H9 (cell line): Measurements from ENCODE around the gene MARCHF7. TPM values are rescaled to one million over a fixed set of nuclear protein-coding genes. Genes with fewer than 3 reads are reported as not detected.

Source experiments
- DNase-seq: peaks from one replicate; pipeline ENCODE4 v3.0.0-alpha.2; 2017
- H2AFZ ChIP-seq: one replicate; pipeline ENCODE4 v1.6.1; 2013; ENCODE audit warnings: mild to moderate bottlenecking, low read length, control low read depth, moderate library complexity
- H2AK5ac ChIP-seq: 2 replicates; pipeline ENCODE4 v1.6.1; 2013; ENCODE audit warnings: low read length, control low read depth, mixed read lengths; ENCODE audit not compliant: insufficient read length
- H2BK120ac ChIP-seq: one replicate; pipeline ENCODE4 v1.6.1; 2013; ENCODE audit warnings: low read depth, mild to moderate bottlenecking, low read length, control low read depth, inconsistent platforms; ENCODE audit not compliant: poor library complexity, severe bottlenecking
- H2BK12ac ChIP-seq: 2 replicates; pipeline ENCODE4 v1.6.1; 2013; ENCODE audit warnings: low read length, control low read depth, mixed read lengths, low read depth; ENCODE audit not compliant: insufficient read length
- H2BK15ac ChIP-seq: 2 replicates; pipeline ENCODE4 v1.6.1; 2013; ENCODE audit warnings: low read depth, low read length, control low read depth
- H2BK20ac ChIP-seq: one replicate; pipeline ENCODE4 v1.6.1; 2013; ENCODE audit warnings: low read depth, mild to moderate bottlenecking, low read length, control low read depth, inconsistent platforms; ENCODE audit not compliant: poor library complexity, severe bottlenecking
- H2BK5ac ChIP-seq: 2 replicates; pipeline ENCODE4 v1.6.1; 2013; ENCODE audit warnings: low read length, control low read depth, mixed read lengths; ENCODE audit not compliant: insufficient read length
- H3K14ac ChIP-seq: 2 replicates; pipeline ENCODE4 v1.6.1; 2013; ENCODE audit warnings: low read length, control low read depth; ENCODE audit not compliant: insufficient read depth
- H3K18ac ChIP-seq: 2 replicates; pipeline ENCODE4 v1.6.1; 2013; ENCODE audit warnings: low read depth, mild to moderate bottlenecking, mixed read lengths, low read length, control low read depth; ENCODE audit not compliant: insufficient read length
- H3K23ac ChIP-seq: 2 replicates; pipeline ENCODE4 v1.6.1; 2013; ENCODE audit warnings: low read length, control low read depth, mixed read lengths, low read depth; ENCODE audit not compliant: insufficient read length
- H3K23me2 ChIP-seq: 2 replicates; pipeline ENCODE4 v1.6.1; 2013; ENCODE audit warnings: low read depth, mild to moderate bottlenecking, mixed read lengths, low read length, control low read depth; ENCODE audit not compliant: insufficient read length, poor library complexity, severe bottlenecking
- H3K27ac ChIP-seq: 2 replicates; pipeline ENCODE4 v1.5.1; 2013; ENCODE audit warnings: low read length, control low read depth, mixed read lengths, low read depth; ENCODE audit not compliant: insufficient read length
- H3K27me3 ChIP-seq: 2 replicates; pipeline ENCODE4 v1.6.1; 2013; ENCODE audit warnings: low read length, control low read depth, inconsistent platforms; ENCODE audit not compliant: insufficient read depth
- H3K4ac ChIP-seq: 2 replicates; pipeline ENCODE4 v1.6.1; 2013; ENCODE audit warnings: low read depth, mild to moderate bottlenecking, control low read depth, inconsistent platforms, low read length, moderate library complexity
- H3K4me1 ChIP-seq: 2 replicates; pipeline ENCODE4 v1.6.1; 2013; ENCODE audit warnings: low read length, control low read depth, inconsistent platforms; ENCODE audit not compliant: insufficient read depth
- H3K4me2 ChIP-seq: 2 replicates; pipeline ENCODE4 v1.6.1; 2013; ENCODE audit warnings: low read length, control low read depth, mixed read lengths; ENCODE audit not compliant: insufficient read length, insufficient read depth
- H3K56ac ChIP-seq: 2 replicates; pipeline ENCODE4 v1.6.1; 2013; ENCODE audit warnings: low read depth, mild to moderate bottlenecking, mixed read lengths, low read length, control low read depth; ENCODE audit not compliant: insufficient read length
- H3K79me1 ChIP-seq: 2 replicates; pipeline ENCODE4 v1.6.1; 2013; ENCODE audit warnings: low read depth, mild to moderate bottlenecking, moderate library complexity, low read length, control low read depth, inconsistent platforms; ENCODE audit not compliant: insufficient read depth, poor library complexity, severe bottlenecking
- H3K79me2 ChIP-seq: 2 replicates; pipeline ENCODE4 v1.6.1; 2013; ENCODE audit warnings: low read length, control low read depth, inconsistent platforms; ENCODE audit not compliant: insufficient read depth
- H3K9ac ChIP-seq: 2 replicates; pipeline ENCODE4 v1.6.1; 2013; ENCODE audit warnings: low read length, control low read depth, mixed read lengths; ENCODE audit not compliant: insufficient read length; ENCODE audit errors: extremely low read depth
- H3K9me3 ChIP-seq: one replicate; pipeline ENCODE4 v1.6.1; 2013; ENCODE audit warnings: low read depth, low read length, inconsistent platforms; ENCODE audit not compliant: control insufficient read depth
- H3T11ph ChIP-seq: one replicate; pipeline ENCODE4 v1.6.1; 2013; ENCODE audit warnings: mild to moderate bottlenecking, low read length, control low read depth, inconsistent platforms
- H4K20me1 ChIP-seq: one replicate; pipeline ENCODE4 v1.6.1; 2013; ENCODE audit not compliant: control insufficient read depth, insufficient read length, insufficient read depth
- H4K5ac ChIP-seq: 2 replicates; pipeline ENCODE4 v1.6.1; 2013; ENCODE audit warnings: low read depth, mild to moderate bottlenecking, mixed read lengths, low read length, control low read depth; ENCODE audit not compliant: insufficient read length
- H4K8ac ChIP-seq: replicated peaks from 2 replicates; pipeline ENCODE4 v1.6.1; 2013; ENCODE audit warnings: low read length, control low read depth, mixed read lengths, low read depth; ENCODE audit not compliant: insufficient read length
- H4K91ac ChIP-seq: 2 replicates; pipeline ENCODE4 v1.6.1; 2013; ENCODE audit warnings: low read depth, mild to moderate bottlenecking, moderate library complexity, mixed read lengths, low read length, control low read depth; ENCODE audit not compliant: insufficient read length
- H3K27ac Mint-ChIP-seq, 3 experiments: 2 replicates in 2 of 3; 3 replicates in 1 of 3; pipeline ENCODE4 v1.8.0; 2020 to 2021; ENCODE audit warnings: mixed read lengths in 3 of 3, mild to moderate bottlenecking in 1 of 3, moderate library complexity in 1 of 3
- H3K27me3 Mint-ChIP-seq: 2 replicates; pipeline ENCODE4 v1.8.0; 2021; ENCODE audit warnings: low read depth, mild to moderate bottlenecking, moderate library complexity, mixed read lengths
- H3K36me3 Mint-ChIP-seq, 3 experiments: 2 replicates in 2 of 3; 3 replicates in 1 of 3; pipeline ENCODE4 v1.8.0; 2020 to 2021; ENCODE audit warnings: low read depth in 3 of 3, mixed read lengths in 3 of 3; ENCODE audit not compliant: insufficient read depth in 1 of 3
- H3K4me1 Mint-ChIP-seq, 2 experiments: 2 replicates each; pipeline ENCODE4 v1.8.0; 2020; ENCODE audit warnings: mixed read lengths in 2 of 2
- H3K4me3 Mint-ChIP-seq, 2 experiments: 2 replicates in 1 of 2; 3 replicates in 1 of 2; pipeline ENCODE4 v1.8.0; 2020 to 2021; ENCODE audit warnings: mild to moderate bottlenecking in 2 of 2, mixed read lengths in 2 of 2, moderate library complexity in 1 of 2
- H3K9me3 Mint-ChIP-seq, 2 experiments: 2 replicates in 1 of 2; 3 replicates in 1 of 2; pipeline ENCODE4 v1.8.0; 2020; ENCODE audit warnings: mild to moderate bottlenecking in 2 of 2, mixed read lengths in 2 of 2, moderate library complexity in 1 of 2
- CTCF ChIP-seq: fragments of 200-600 bp; sonication (generic); conservative IDR thresholded peaks from 3 replicates; pipeline ENCODE4 v1.8.0; 2021; ENCODE audit warnings: antibody characterized with exemption, mild to moderate bottlenecking
- WGBS: extraction: QIAGEN DNeasy Blood & Tissue Kit; methylation state at CpG from one replicate; pipeline ENCODE4 v1.1.7; 2013; ENCODE audit warnings: missing lambda C conversion rate, low lambda C conversion rate, mixed read lengths; ENCODE audit not compliant: insufficient read length; ENCODE audit errors: extremely low coverage; 5-methylcytosine and 5-hydroxymethylcytosine counted together
- total RNA-seq: library from RNA; stranded (reverse); gene quantifications from 2 replicates; pipeline ENCODE4 v1.2.1, GENCODE V29; 2021

Gene MARCHF7
- total RNA-seq, 1 experiment from 2014 or later, result 111 TPM

GRCh38 chr2:159671047-159671446 lies 41.3 kb upstream of the MARCHF7 start:
- no CpG with 5 or more reads among the region's 3 CpGs for WGBS
- Histone ChIP-seq H2AK5ac (no peak overlapping the region), H4K91ac (no peak overlapping the region), H3K79me2 (no peaks in the 10 kb centered on the region), H4K8ac (no peak overlapping the region), H3T11ph (no peak overlapping the region), H3K4me1 (no peaks in the 10 kb centered on the region), H3K79me1 (no peaks in the 10 kb centered on the region), H3K56ac (no peak overlapping the region), H3K18ac (no peak overlapping the region), H2BK5ac (no peak overlapping the region), H2BK120ac (no peak overlapping the region), H3K4me2 (no peak overlapping the region), H4K5ac (no peak overlapping the region), H4K20me1 (no peaks in the 10 kb centered on the region), H3K23me2 (no peaks in the 10 kb centered on the region), H2BK20ac (no peak overlapping the region), H3K9ac (no peak overlapping the region), H3K14ac (no peak overlapping the region), H3K23ac (no peak overlapping the region), H3K27ac (no peak overlapping the region), H3K27me3 (no peaks in the 10 kb centered on the region), H2BK15ac (no peak overlapping the region), H2AFZ (no peak overlapping the region), H3K4ac (no peak overlapping the region), H3K9me3 (no peaks in the 10 kb centered on the region), H2BK12ac (no peak overlapping the region)
- peaks cover 0 to 2% (median 0%) of the 10 kb centered on the region in 3 experiments; a peak in 2 of 7 replicates for H3K36me3 Mint-ChIP-seq
- H3K4me3 Mint-ChIP-seq, result no peak overlapping the region
- TF ChIP-seq CTCF, result no peak
- DNase-seq, result no peak
- no peaks in the 10 kb centered on the region for H3K4me1 Mint-ChIP-seq
- H3K27me3 Mint-ChIP-seq, result no peaks in the 10 kb centered on the region
- no peaks in the 10 kb centered on the region for H3K9me3 Mint-ChIP-seq
- H3K27ac Mint-ChIP-seq, result no peak overlapping the region
